Right renal cortex interstitium (tissue), 3 donors: Measurements from ENCODE around the gene SLC39A13. TPM values are rescaled to one million over a fixed set of nuclear protein-coding genes. Genes with fewer than 3 reads are reported as not detected.

Experiments used
- DNase-seq, 3 donors: peaks; one replicate each; pipeline ENCODE4 v3.0.0-alpha.2; 2013; ENCODE audit warnings: low read depth in 3 of 3, low spot score in 2 of 3
- polyA plus RNA-seq, 3 donors: library from polyadenylated mRNA; unstranded; fragments of 120-200 nt; gene quantifications; one replicate each; pipeline ENCODE4 v1.2.1, GENCODE V29; 2013; ENCODE audit not compliant: insufficient read length in 3 of 3

Gene SLC39A13
- polyA plus RNA-seq, 3 donors: 37.3 to 45.0 (median 39.8) TPM

DNA sequence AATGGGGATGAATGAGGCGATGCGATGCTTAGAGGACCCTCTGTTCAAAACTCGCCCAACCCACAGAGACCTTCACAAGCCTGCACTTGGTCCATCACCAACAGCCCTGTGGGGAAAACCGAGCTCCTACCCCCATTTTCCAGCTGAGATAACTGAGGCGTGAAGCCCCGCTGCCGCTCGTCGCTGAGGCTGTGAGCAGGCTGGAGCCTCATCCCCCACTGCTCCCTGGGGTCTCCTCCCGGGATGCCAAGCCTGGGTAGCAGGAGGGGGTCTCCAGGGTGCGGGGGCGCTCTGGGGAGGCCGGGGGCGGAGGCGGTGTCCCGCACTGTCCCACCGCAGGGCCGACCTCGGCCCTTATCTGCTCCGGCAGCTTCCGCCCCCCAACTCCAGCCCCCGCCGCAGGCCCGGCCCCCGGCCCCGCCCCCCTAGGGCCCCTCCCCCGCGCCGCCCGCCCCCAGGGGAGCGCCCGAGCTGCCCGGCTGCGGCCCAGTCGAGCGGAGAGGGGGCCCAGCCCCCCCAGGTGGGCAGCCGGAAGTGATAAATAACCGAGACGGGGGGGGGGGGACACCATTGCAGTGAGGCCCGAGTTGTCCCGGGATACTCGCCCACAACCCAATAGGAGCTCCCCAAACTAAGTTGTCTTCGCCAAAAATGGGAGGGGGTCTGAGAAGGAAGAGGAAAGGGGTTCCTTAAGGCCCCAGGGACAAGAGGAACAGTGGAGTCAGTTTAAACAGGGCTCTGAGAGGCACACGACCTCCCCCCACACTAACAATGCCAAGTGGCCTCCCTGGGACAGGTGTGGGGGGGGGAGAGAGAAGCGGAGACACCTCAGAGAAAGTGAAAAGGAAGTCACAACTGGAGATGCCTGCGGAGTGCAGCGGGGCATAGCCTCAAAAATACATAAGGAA lies 8.3 kb upstream of the SLC39A13 start:
- no peak for DNase-seq

DNA sequence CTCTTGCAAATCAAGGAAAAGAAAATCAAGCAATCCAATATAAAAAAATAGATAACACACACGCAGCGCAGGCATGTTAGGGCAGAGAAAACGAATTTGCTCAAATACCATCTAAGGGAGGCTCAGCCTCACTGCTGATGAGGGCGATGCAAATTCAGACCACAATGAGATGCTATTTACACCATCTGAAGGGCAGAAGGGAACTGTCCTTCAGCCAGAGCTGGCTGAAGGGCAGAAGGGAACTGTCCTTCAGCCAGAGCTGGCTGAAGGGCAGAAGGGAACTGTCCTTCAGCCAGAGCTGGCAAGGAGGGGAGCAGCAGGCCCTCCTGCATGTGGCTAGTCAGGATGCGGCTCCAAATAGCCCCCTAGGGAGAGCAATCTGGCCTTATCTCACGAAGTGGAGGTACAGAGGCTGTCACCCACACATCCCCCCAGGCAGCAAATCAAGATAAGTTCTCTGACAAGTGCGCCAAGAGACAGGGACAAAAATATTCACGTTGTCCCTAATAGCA lies 7.6 kb upstream of the SLC39A13 start:
- no peak for DNase-seq

DNA sequence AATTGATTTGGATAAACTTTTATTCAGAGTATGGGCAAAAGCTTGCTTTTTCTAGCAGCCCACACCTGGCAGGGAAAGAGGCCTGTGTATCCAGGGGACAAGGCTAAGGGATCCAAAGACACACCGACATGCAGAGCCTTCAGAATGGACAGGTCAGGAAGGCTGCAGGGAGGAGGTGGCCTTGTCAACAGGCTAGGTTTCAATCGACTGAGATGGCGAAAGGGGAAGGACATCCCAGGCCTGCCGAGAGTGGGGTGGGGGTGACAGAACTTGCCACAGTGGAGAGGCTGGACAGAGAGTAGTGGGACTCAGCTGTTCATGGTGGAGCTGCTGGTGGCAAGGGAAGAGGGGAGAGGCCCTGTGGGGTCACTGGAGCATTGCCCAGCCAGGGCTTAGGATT lies 5.3 kb upstream of the SLC39A13 start:
- no peak for DNase-seq

DNA sequence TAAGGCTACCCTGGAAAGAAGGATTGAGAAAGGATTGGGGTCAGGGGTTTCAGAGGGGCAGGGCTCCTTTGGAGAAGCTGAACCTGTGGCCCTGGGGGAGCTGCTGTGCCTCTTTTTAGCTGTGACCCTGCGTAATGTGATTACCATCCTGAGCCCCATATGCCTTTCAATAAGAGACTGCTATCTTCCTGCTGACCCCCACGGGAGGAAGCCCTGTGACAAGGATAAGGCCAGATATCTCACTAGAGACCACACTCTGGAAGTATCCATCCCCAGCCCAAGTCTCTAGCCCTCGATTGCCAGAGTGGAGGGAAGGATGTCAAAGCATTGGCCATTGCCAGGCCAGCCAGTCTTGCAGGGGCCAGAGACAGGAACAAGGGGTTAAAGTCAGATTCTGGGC lies 4.8 kb upstream of the SLC39A13 start:
- DNase-seq: no peak

DNA sequence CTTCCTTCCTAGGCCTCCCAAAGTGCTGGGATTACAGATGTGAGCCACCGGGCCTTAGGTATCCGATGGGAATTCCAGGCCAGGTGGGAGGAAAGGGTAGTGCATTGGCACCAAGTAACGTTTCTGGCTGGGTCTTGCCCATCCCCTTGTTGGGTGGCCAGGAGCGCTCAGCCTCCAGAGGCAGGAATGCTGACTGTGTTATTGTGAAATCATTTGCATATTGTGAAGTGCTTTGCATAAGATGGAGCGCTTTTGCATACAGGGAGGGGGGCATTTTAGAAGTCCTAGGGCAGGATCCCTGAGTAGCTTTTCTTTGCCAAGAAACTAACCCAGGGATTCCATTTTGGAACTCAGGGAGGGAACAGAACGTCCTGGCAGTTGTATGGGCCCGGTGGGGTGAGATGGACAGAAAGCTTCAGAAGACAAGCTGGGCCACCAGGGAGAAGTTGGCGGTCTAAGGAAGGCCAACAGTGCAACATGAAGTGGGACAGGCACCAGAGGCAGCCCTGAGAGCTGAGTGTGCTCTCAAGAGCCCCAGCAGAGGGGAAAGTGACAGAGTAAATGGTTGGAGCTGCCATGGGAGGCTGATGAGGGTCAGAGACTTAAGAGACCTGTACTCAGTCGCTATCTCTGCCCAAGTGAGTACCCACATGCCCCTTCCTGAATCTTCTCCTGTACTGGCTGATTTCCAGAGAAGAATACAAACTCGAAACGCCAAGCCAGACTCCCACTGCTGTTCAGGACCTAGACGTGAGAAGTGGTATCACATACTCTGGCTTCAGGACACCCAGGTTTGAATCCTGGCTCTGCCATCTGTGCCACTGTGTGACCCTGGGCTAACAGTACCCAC lies 1.3 kb upstream of the SLC39A13 start:
- no peak for DNase-seq

DNA sequence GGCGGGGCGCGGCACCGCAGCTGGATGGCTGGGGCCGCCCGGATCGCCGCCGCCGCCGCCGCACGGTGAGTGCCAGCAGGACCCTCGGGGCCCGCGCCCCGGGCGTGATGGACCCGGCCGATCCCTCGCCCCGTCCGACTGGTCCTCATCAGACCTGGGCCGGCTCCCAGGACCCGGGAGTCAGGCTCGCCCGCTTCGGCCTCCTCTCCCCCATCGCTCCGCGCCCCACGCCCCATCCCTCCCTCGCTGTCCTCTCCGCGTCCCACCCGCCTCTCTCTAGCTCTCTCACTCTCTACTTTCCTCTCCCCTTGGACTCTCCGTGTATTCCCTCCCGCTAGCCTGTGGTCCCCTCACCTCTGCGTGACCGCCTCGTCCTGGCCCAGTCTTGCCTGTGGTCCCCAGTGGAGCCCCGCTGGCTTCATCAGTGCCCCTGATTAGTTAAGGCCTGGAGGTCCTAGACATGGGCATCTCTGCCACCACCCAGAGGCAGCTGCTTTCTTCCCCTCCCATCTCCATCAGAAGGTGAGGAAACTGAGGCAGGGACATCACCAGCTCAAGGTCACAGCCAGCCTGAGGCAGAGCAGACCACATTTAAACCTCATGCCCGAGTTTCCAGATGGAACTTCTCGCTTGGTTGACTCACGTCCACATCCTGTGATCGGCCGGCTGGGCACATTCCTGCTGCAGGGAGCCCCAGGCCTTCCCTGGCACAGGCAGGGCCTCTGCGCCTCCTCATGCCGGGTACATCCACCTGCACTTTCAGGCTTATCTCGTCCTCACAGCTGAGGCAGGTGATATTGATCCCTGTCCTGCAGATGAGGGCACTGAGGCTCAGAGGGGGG lies 429 bp downstream of the SLC39A13 start:
- DNase-seq: no peak

DNA sequence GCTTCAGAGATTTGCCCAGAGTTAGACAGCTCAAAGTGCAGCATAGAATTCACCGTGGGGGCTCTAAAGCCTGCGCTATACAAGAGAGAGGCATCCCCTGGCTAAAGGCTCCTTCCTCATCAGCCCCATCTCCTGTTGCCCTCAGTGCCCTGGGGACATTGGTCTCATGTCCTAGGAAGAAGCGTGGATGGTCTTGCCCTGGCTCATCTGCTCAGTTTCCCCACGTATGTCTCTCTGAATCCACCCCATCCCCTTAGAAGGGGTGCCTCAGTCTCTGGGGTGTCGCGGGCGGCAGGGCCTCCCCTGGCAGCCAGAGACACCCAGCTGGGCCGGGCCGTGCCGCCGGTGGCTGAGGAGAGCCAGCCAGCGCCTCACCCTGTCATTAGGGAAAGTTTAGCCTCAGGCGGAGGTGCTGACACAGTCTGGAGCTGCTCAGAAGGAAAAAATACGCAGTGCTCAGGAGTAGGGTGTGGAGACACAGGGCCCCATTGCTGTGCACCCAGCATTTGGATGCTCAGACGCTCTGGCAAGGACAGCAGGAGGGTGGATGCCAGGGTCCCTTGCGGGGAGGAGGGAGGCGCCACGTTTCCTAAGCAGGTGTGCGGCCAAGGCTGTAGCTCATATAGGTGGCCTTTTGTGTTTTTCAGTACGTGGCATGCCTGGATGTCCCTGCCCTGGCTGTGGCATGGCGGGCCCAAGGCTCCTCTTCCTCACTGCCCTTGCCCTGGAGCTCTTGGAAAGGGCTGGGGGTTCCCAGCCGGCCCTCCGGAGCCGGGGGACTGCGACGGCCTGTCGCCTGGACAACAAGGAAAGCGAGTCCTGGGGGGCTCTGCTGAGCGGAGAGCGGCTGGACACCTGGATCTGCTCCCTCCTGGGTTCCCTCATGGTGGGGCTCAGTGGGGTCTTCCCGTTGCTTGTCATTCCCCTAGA lies 1.3 kb downstream of the SLC39A13 start:
- no peak for DNase-seq

DNA sequence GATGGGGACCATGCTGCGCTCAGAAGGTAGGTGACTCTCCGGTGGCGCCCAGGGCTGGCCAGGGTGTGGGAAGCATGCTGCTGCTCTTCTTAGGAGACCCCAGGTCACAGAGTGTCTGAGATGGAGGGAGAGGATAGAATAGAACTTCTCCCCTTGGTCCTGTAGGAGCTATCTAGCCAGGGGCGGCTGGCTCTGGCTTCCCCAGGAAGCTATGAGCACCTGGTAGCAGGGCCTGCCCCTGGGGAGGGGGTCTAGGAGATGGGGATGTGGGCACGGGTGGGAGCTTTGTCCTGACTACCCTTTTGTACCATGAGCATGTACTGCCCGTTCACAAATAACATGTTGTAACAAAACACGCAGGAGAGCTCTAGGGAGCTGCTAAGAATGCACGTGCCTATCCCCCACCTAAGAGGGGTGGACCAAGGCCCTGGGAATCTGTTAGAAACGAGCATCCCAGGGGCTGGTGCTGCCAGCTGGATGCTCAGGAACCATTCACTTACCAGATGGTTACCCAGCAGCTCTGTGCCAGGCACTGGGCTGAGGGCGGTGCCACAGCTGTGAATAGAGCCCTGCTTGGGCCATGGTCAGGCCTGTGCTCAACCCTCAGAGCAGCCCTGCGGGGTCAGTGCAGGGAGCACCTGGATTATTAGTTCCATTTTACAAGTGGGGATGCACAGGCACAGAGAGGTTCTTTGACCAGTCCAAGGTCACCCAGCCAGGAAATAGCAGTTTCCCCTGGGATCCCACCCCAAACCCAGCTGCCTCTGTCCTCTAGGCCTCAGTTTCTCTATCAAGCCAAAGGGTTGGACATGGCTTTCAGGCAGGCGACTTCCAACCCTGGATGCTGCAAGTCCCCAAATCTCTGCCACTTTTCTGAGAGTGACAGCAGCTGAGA lies 2.2 kb downstream of the SLC39A13 start:
- DNase-seq: no peak

DNA sequence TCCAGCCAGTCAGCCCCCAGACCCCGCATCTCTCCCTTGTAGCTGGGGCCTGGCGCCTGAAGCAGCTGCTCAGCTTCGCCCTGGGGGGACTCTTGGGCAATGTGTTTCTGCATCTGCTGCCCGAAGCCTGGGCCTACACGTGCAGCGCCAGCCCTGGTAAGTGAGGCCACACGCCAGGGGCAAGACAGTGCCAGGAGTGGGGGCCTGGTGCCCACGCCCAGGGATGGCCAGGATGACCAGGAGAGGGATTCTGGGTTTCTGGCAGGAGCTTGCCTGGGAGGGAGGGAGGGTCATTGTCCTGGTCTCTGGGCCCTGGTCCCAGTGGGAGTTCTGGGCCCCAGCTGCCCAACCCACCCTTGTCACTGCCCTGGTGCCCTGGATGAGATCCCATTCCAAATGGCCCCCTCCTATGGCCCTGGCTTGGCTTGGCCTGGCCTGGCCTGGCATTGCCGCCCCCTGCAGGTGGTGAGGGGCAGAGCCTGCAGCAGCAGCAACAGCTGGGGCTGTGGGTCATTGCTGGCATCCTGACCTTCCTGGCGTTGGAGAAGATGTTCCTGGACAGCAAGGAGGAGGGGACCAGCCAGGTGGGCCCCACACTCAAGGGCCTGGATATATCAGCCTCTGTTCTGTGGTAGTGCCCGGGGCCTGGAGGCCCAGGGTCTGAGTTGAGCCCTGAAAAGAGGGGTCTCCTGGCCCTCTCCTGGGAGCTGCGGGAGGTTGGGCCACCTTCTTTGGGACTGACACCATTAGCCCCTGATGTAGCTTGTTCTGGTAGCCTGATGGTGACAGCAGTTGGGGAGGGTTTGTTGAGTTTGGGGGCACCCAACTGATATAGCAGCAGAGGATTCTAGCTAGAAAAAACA lies 3.7 kb downstream of the SLC39A13 start:
- DNase-seq: no peak

DNA sequence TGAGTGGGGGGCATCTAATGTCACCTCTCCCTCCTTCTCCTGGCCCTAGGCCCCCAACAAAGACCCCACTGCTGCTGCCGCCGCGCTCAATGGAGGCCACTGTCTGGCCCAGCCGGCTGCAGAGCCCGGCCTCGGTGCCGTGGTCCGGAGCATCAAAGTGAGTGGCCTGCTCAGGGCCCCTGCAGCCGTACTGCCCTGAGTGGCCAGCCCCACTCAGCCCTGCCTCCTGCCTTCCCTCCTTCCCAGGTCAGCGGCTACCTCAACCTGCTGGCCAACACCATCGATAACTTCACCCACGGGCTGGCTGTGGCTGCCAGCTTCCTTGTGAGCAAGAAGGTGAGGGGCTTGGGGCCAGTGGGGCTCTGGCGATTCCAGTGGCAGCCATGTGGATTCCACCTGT lies 5.0 kb downstream of the SLC39A13 start:
- no peak for DNase-seq

DNA sequence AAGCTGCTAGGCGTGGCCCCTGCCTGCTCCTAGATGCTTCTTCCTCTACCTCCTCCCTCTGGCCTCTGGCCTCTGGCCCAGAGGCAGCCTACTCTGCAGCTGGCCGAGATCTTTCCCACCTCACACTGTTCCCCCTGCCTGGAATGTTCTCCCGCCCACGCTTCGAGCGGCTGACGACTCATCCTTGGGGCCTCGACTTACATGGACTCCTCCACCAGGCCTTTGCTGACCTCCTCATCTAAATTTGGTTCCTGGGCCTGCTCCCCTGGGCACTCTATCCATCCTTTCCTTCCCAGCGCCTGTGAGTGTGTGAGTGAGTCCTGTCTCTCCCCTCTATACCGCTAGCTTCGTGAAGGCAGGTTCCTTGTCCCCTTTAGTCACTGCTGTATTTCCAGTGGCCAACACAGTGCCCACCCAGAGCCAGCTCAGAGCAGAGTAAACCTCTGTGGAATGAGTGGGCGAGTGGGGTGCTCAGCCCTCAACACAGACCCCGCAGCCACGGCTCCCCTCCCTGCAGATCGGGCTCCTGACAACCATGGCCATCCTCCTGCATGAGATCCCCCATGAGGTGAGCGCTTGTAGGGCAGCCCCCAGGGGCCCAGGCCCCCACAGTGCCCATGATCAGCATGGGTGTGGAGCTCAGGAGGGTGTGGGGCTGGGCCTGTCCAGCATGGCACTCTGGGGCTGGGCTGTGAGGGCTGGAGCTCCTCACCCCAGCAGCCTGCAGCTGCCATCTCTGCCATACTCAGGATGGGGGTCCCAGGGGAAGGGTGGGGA lies 5.7 kb downstream of the SLC39A13 start:
- no peak for DNase-seq

DNA sequence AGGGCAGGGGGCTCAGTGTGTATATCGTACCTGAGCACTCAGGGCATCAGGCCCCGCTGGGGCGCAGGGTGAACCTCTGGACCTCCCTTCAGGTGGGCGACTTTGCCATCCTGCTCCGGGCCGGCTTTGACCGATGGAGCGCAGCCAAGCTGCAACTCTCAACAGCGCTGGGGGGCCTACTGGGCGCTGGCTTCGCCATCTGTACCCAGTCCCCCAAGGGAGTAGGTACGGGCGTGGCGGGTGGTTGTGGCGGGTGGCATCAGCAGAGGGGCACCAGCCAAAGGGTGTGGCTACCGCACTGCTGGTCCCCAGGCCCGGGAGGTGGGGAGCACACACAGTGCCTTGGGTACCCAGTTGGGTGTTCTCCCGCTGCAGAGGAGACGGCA lies 6.3 kb downstream of the SLC39A13 start:
- no peak for DNase-seq

DNA sequence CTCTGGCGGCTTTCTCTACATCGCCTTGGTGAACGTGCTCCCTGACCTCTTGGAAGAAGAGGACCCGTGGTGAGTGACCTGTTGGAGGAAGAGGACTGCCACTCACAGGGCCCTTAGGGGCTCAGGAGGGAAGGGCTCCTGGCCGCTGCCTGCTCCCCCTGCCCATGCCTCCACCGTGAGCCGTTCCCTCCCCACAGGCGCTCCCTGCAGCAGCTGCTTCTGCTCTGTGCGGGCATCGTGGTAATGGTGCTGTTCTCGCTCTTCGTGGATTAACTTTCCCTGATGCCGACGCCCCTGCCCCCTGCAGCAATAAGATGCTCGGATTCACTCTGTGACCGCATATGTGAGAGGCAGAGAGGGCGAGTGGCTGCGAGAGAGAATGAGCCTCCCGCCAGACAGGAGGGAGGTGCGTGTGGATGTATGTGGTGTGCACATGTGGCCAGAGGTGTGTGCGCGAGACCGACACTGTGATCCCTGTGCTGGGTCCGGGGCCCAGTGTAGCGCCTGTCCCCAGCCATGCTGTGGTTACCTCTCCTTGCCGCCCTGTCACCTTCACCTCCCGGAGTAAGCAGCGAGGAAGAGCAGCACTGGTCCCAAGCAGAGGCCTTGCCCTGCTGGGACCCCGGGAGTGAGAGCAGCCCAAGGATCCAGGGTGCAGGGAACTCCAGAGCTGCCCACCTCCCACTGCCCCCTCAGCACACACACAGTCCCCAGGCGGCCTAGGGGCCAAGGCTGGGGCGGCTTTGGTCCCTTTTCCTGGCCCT lies 6.9 kb downstream of the SLC39A13 start:
- no peak for DNase-seq

DNA sequence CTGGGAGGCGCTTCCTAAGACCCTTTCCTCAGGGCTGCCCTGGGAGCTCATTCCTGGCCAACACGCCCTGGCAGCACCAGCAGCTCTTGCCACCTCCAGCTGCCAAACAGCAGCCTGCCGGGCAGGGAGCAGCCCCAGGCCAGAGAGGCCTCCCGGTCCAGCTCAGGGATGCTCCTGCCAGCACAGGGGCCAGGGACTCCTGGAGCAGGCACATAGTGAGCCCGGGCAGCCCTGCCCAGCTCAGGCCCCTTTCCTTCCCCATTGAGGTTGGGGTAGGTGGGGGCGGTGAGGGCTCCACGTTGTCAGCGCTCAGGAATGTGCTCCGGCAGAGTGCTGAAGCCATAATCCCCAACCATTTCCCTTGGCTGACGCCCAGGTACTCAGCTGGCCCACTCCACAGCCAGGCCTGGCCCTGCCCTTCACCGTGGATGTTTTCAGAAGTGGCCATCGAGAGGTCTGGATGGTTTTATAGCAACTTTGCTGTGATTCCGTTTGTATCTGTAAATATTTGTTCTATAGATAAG lies 7.6 kb downstream of the SLC39A13 start:
- no peak for DNase-seq

DNA sequence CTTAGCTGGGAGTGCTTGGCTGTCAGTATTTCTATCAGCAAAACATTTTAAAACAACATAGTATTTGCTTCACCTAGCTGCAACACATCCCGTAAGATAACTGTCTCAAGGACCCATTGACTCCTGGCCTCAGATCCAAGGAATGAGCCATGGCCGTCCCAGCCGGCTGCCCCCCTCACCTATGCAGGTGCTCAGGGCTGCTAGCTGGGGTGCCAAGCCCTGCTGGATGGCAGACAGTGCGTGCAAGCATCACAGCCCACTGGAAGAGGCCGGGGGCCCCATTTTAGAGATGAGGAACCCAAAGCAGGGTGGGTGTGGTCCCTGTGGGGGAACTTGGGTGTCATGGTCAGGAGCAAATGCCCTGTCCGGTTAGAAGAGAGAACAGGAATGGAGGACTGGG lies 9.3 kb downstream of the SLC39A13 start:
- DNase-seq: no peak
